ENCODE data around the gene CALML3. TPM values are rescaled to one million over a fixed set of nuclear protein-coding genes. Genes with fewer than 3 reads are reported as not detected.

CALML3 gene
- total RNA-seq, 1 experiment from 2014 or later = not detected

GRCh38 chr10:5542100-5542499 lies 17.3 kb downstream of the CALML3 start:
- Histone ChIP-seq H3K9me3 (ENCODE audit: control insufficient read depth, low read depth, low read length) (no peaks in the 10 kb centered on the region), H3K79me1 (ENCODE audit: insufficient read depth, low read depth, low read length, poor library complexity, severe bottlenecking) (no peaks in the 10 kb centered on the region), H2AFZ (ENCODE audit: low read length) (no peak overlapping the region), H3K23me2 (ENCODE audit: insufficient read length, low read depth, low read length, poor library complexity, severe bottlenecking) (no peaks in the 10 kb centered on the region), H2BK15ac (ENCODE audit: low read depth, low read length) (no peak overlapping the region), H2BK5ac (ENCODE audit: insufficient read length, low read length) (no peak overlapping the region), H3K56ac (ENCODE audit: insufficient read length, low read depth, low read length) (no peak overlapping the region), H3K18ac (ENCODE audit: insufficient read length, low read depth, low read length) (no peak overlapping the region), H4K8ac (replicated peaks; ENCODE audit: insufficient read length, low read depth, low read length) (no peak overlapping the region), H3T11ph (ENCODE audit: low read length) (no peak overlapping the region), H3K14ac (ENCODE audit: insufficient read depth, low read length) (no peak overlapping the region), H2BK20ac (ENCODE audit: low read depth, low read length, poor library complexity, severe bottlenecking) (no peak overlapping the region), H3K9ac (ENCODE audit: extremely low read depth, insufficient read length, low read length) (no peak overlapping the region), H3K23ac (ENCODE audit: insufficient read length, low read depth, low read length) (no peak overlapping the region), H3K27me3 (ENCODE audit: insufficient read depth, low read length) (no peaks in the 10 kb centered on the region), H2AK5ac (ENCODE audit: insufficient read length, low read length) (no peak overlapping the region), H3K79me2 (ENCODE audit: insufficient read depth, low read length) (no peaks in the 10 kb centered on the region), H3K4ac (ENCODE audit: low read depth, low read length) (no peak overlapping the region), H4K91ac (ENCODE audit: insufficient read length, low read depth, low read length) (no peak overlapping the region), H2BK120ac (ENCODE audit: low read depth, low read length, poor library complexity, severe bottlenecking) (no peak overlapping the region), H4K20me1 (ENCODE audit: control insufficient read depth, insufficient read depth, insufficient read length) (no peaks in the 10 kb centered on the region), H3K27ac (ENCODE audit: insufficient read length, low read depth, low read length) (no peak overlapping the region), H3K4me1 (ENCODE audit: insufficient read depth, low read length) (no peaks in the 10 kb centered on the region), H3K4me2 (ENCODE audit: insufficient read depth, insufficient read length, low read length) (no peak overlapping the region), H4K5ac (ENCODE audit: insufficient read length, low read depth, low read length) (no peak overlapping the region), H2BK12ac (ENCODE audit: insufficient read length, low read depth, low read length) (no peak overlapping the region)
- peaks cover 3% of the 10 kb centered on the region in 2 experiments; a peak in 1 of 4 replicates for H3K4me1 Mint-ChIP-seq
- no peak overlapping the region for H3K27ac Mint-ChIP-seq
- peaks cover 18 to 23% of the 10 kb centered on the region in 2 experiments for H3K9me3 Mint-ChIP-seq
- no peak overlapping the region for H3K4me3 Mint-ChIP-seq
- peaks cover 5 to 13% (median 6%) of the 10 kb centered on the region in 3 experiments; a peak in 6 of 7 replicates for H3K36me3 Mint-ChIP-seq (ENCODE audit: insufficient read depth in 1 of 3, low read depth in 3 of 3)
- no peak for DNase-seq
- WGBS (ENCODE audit: extremely low coverage, insufficient read length, low lambda C conversion rate) = no CpG with 5 or more reads among the region's 1 CpG
- H3K27me3 Mint-ChIP-seq (ENCODE audit: low read depth) = no peaks in the 10 kb centered on the region; the same call in 1 of the 2 replicates
- TF ChIP-seq, protein P1, sequence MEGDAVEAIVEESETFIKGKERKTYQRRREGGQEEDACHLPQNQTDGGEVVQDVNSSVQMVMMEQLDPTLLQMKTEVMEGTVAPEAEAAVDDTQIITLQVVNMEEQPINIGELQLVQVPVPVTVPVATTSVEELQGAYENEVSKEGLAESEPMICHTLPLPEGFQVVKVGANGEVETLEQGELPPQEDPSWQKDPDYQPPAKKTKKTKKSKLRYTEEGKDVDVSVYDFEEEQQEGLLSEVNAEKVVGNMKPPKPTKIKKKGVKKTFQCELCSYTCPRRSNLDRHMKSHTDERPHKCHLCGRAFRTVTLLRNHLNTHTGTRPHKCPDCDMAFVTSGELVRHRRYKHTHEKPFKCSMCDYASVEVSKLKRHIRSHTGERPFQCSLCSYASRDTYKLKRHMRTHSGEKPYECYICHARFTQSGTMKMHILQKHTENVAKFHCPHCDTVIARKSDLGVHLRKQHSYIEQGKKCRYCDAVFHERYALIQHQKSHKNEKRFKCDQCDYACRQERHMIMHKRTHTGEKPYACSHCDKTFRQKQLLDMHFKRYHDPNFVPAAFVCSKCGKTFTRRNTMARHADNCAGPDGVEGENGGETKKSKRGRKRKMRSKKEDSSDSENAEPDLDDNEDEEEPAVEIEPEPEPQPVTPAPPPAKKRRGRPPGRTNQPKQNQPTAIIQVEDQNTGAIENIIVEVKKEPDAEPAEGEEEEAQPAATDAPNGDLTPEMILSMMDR (conservative IDR thresholded peaks at IDR 0.05) = no peak

All from H9 (cell line).